Stimulated activated CD4-positive, alpha-beta T cell treated with anti-CD3 and anti-CD28 coated beads, TNF-alpha, amount 100 ng/mL, for 48 hours (primary cell): ENCODE data around the gene ALOX12B.
"Not testable (repeated sequence)": the region's sequence is repeated elsewhere in the genome, so short reads cannot be mapped to it uniquely, and the experiment has no call there.

ENCODE experiments used
- DNase-seq, 3 donors: peaks; one replicate each; pipeline ENCODE4 v3.0.0-alpha.2; 2020; ENCODE audit warnings: low read depth in 3 of 3

ALOX12B gene

DNA sequence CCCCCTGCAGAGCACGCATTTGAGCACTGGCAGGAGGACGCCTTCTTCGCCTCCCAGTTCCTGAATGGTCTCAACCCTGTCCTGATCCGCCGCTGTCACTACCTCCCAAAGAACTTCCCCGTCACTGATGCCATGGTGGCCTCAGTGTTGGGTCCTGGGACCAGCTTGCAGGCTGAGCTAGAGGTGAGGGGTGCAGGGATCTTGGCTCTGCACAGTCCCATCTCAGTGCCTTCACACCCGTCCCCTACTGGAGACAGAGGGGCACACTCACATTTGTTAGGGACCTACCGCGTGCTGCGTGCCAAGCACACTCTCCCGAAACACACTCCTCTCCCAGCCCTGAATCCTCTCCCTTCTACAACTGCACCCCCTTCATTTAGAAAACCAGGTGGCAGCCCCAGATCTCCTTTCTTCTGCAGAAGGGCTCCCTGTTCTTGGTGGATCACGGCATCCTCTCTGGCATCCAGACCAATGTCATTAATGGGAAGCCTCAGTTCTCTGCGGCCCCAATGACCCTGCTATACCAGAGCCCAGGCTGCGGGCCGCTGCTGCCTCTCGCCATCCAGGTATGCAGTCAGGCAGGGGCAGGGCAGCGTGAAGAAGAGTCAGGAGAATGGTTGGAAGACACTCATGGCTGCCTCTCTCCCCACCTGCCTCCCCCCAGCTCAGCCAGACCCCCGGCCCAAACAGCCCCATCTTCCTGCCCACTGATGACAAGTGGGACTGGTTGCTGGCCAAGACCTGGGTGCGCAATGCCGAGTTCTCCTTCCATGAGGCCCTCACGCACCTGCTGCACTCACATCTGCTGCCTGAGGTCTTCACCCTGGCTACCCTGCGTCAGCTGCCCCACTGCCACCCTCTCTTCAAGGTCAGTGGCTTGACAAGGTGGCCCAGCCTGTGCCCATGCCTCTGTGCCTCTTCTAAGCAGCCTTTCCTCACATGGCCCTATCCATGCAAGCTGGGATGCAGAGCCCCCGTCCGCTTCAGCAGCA is 42.4 kb downstream of the ALOX12B start:
- no peak for DNase-seq

DNA sequence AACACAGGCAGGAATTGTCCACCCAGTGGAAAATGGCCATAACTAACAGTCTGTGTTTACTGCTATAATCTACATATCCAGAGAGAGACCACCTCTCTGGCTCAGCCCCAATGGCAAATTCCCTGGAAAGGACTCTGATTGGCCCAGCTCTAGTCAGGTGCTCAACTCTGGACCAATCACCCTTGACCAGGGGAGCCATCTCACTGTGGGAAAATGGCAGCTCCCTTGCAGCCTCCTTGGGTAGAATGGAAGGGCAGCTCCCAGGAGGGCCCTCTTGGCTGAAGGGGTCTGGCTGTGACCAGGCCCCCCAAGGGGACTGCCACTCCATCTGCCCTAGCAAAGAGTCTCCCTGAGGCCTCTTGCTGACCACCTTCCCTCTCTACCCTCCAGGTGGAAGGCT is 45.5 kb downstream of the ALOX12B start:
- no peak for DNase-seq

DNA sequence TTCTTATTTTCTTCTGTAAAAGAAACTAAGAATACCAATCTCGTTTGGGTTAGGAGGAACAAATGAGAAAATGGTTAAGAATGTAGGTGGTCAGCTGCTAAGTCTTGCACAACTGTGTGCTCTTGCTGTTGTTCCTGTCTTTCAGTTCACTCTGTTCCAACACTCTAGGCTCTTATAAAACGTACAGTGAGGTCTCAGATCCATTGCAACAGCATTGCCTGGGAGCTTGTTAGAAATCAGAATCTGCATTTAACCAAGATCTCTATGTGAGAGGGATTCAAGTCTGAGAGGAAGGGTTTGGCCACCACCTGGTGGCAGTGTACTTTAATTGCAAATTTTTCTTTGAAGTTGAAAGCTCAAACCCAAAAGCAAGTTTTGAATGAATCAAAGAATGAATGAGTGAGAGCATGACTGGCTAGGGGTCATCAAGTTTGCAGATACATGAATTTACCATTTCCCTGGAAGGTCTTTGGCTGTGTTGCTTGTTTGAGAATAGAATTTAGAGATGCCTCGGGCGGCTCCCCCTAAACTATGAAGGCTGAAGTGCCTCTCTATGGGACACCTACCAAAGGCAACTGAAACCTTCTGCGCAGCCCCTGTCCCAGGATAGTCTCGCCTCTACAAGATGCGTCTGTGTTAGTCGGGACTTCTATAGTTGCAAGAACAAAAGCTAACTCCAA is 46.1 kb downstream of the ALOX12B start:
- DNase-seq, result peak in 1 of 3 donors; percentile 23

DNA sequence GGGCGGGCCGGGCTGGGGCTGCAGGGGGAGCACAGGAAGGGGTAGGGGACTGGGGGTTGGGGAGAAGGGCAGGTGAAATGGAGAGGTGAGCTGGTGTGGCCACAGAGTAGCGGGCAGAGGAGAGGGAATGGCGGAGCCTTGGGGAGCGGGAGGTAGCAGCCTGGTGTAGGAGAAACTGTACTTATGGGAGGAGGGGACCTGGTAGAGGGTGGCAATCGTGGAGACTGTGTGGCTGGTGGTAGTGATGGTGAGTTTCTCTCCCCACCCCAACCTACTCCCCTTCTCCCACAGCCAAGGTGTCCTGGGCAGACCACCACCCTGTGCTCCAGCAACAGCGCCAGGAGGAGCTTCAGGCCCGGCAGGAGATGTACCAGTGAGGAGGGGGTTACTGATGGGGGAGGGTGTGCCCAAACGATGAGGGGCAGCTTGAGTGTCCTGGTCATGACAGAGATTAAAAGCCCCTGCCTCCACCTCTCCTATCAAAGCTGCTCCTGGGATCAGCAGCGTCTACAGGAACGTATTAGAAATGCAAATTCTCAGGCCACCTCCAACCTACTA is 47.8 kb downstream of the ALOX12B start:
- DNase-seq, result no peak

DNA sequence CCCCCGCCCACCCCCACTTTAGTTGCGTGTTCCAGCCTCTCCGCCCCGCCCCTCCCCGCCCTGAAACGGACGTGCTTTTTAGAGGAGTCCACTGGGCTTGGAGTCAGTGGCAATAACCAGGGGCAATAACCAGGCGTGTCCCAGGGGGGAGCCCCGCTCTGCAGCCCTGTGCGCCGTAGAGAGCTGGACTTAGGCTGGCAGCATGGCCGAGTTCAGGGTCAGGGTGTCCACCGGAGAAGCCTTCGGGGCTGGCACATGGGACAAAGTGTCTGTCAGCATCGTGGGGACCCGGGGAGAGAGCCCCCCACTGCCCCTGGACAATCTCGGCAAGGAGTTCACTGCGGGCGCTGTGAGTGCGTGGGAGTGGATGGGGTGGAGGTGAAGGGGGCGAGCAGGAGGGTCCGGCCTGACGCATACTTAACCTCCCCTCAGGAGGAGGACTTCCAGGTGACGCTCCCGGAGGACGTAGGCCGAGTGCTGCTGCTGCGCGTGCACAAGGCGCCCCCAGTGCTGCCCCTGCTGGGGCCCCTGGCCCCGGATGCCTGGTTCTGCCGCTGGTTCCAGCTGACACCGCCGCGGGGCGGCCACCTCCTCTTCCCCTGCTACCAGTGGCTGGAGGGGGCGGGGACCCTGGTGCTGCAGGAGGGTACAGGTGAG is 48.4 kb downstream of the ALOX12B start, which contains the start of gene ALOX15B:
ALOX15B (plus strand) TSS at position 106 of the 657 bp plus-strand sequence; CDS start at position 203, 97 bp downstream.
- DNase-seq, result no peak

DNA sequence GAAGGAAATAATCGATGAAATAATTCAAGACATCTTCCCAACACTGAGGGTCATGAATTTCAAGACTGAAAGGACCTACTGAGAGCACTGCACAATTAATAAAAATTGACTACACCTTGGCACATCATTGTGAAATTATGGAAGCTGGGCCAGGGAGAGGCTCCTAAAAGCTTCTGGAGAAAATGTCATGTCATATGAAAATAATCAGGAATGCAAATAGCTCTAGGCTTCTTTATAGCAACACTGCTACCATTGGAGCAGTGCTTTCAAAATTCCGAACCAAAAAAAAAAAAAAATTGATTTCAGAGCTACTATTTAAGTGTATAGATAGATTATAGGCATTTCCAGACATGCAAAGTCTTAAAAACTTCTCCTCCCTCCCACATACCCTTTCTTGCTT is 55.1 kb downstream of the ALOX12B start:
- no peak for DNase-seq

DNA sequence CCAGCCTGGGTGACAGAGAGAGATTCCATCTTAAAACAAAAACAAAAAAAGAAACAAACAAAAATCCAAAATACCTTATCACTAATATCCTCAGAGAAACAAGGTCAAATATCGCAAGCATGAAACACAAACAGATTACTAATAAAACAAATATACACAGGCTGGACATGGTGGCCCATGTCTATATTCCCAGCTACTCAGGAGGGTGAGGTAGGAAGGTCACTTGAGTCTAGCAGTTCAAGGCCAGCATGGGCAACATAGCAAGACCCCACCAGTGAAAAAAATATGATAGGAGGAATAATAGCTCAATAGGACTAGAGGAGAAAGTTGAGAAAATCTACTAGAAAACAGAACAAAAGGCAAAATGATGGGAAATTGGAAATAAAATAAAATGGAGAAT is 55.6 kb downstream of the ALOX12B start:
- DNase-seq, result no peak

DNA sequence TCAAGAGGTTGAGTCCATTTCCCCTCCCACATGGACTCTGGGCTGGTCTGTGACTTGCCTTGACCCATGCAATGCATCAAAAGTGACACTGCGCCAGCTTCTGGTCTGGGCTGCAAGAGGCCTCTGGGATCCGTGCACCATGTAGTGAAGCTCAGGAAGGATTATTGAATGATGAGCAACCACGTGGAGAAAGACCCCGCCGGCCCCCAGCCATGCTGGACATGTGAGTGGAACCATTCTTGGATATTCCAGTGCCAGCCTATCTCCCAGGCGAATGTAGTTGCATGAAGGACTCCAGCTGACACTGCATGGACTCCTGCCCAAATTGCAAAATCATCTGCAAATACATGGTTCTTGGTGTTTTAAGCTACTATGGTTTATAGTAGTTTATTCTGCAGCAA is 56.3 kb downstream of the ALOX12B start:
- no peak for DNase-seq

DNA sequence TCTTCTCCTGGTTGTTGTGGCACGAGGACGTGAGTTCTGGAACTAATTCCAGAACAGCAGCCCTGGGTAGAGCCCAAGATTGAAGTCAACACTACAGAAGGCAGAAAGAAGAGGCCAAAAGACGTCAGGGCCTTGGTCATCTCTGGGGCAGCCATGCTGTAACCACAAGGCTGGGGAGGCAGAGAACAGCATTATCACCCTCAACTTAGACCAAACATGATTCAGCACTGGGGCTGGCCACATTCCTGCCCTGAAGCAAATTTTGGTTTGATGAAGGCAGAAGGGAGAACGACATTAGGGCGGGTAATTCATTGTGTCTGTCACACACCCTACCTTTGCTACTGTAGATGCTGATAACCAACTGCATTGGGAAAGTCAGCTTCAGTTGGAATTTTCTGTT is 58.4 kb downstream of the ALOX12B start:
- no peak for DNase-seq

DNA sequence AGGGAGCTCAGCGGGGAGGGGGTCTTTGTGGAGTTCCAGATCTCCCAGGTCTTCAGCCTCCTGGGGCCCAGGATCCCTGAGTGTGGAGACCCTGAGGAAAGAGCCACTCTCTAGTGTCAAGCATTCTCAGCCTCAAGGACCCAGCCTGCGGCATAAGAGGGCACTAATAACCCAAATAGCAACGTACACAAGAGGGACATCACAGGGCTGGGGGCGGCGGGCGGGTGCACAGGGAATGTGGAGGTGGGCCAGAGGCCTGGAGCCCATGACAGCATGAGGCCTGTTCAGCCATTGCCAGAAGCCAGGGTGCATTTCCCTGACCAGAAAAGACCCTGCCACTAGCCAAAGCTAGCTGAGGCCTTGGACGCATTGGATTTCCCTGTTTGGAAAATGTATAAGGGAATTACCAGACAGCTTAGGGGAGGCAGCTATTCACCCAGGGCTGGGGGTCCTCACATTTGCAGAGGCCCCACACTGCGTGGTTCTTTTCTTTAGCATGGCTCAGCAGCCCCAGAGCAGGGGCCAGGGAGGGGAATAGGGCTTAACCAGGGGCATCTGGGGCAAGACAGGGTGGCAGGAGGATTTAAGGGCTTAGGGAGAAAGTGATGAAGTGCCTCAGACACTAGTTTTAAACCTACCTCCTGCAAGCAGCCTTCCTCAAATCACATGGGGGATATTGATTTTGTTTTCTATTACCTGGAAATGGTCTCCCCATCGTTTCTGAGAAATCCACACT is 62.2 kb downstream of the ALOX12B start:
- no peak for DNase-seq

DNA sequence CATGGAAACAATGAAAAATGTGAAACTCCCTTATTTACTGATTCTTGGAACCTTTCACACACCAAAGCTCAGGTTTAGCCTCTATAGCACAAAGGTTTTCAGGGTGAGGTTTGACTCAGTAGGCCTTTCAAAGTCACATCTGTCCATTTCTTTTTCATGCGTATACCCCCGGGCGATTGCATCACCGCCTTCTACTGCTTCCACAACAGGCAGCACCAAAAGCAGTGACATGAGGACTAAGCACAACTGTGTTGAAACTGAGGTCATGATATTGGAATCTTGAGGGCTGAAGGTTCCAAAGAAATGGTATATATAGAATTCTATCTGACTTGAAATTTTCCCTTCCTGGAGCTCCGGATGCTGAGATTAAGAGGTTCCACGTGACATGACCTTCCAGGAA is 63.4 kb downstream of the ALOX12B start:
- not testable (repeated sequence) for DNase-seq
